HCT116 (cell line): ENCODE data around the gene MAT2B. TPM values are rescaled to one million over a fixed set of nuclear protein-coding genes. Genes with fewer than 3 reads are reported as not detected.

Experiments used
- ATAC-seq: fragments of 200-7000 bp; cut with Tn5 transposase; 2 replicates; pipeline ENCODE4 v1.9.1; 2020; ENCODE audit warnings: mild to moderate bottlenecking, moderate library complexity
- BruUV-seq: library from RNA; stranded (reverse); fragments of 400-500 nt; replicated peaks from 2 replicates; lab custom pipeline; 2021; lab: Mats Ljungman, UMichigan
- CTCF ChIA-PET: fragments of 300-600 bp; sonication (Branson Sonifier 250); formaldehyde crosslinking; loops from one replicate; lab custom pipeline; 2021; ENCODE audit warnings: antibody characterized with exemption; lab: Charles Lee
- POLR2A ChIA-PET: fragments of 300-600, 350-600 bp; sonication (Branson Sonifier 250); formaldehyde crosslinking; loops from one replicate; lab custom pipeline; 2021; ENCODE audit warnings: antibody characterized with exemption; lab: Charles Lee
- RAD21 ChIA-PET, 2 experiments: fragments of 300-600 bp; sonication (Branson Sonifier 250); formaldehyde crosslinking; loops; one replicate each; lab custom pipeline; 2023; ENCODE audit warnings: low total read pairs in 2 of 2; ENCODE audit not compliant: uncharacterized antibody in 2 of 2, unreplicated experiment in 2 of 2, low non-redundant PET in 1 of 2; lab: Charles Lee
- DNase-seq: peaks from one replicate; pipeline ENCODE4 v3.0.0-alpha.2; 2010; ENCODE audit warnings: low read depth, low spot score
- H2AFZ ChIP-seq: fragments of 200-600 bp; shearing (Covaris generic), sonication (generic); 2 replicates; pipeline ENCODE4 v1.6.1; 2017; ENCODE audit warnings: low read depth, mixed run types, mixed read lengths, antibody characterized with exemption, low read length; ENCODE audit not compliant: poor library complexity, severe bottlenecking
- H3K27ac ChIP-seq: 2 replicates; pipeline ENCODE4 v1.5.1; 2012; ENCODE audit warnings: low read depth, low read length
- H3K27me3 ChIP-seq: fragments of 200-600 bp; sonication (generic); 2 replicates; pipeline ENCODE4 v1.6.1; 2016; ENCODE audit warnings: mixed run types, low read length, mixed read lengths; ENCODE audit not compliant: insufficient read depth
- H3K36me3 ChIP-seq, 2 experiments: fragments of 200-500 bp in 1 of 2; fragments of 200-600 bp in 1 of 2; sonication (Bioruptor generic) in 1 of 2; sonication (generic) in 1 of 2; 2 replicates each; pipeline versions ENCODE4 v1.5.1 to v1.6.1; 2014 to 2016; ENCODE audit warnings: low read length in 2 of 2, inconsistent platforms in 1 of 2, mixed read lengths in 1 of 2, mixed run types in 1 of 2; ENCODE audit not compliant: insufficient read depth in 2 of 2, control insufficient read depth in 1 of 2
- H3K4me1 ChIP-seq, 2 experiments: fragments of 200-600 bp in 1 of 2; sonication (generic) in 1 of 2; 2 replicates each; pipeline versions ENCODE4 v1.5.1 to v1.6.1; 2012 to 2017; ENCODE audit warnings: low read length in 2 of 2, inconsistent platforms in 1 of 2, mild to moderate bottlenecking in 1 of 2, mixed read lengths in 1 of 2, mixed run types in 1 of 2, moderate library complexity in 1 of 2; ENCODE audit not compliant: insufficient read depth in 2 of 2, control insufficient read depth in 1 of 2
- H3K4me2 ChIP-seq: fragments of 200-600 bp; sonication (generic); 2 replicates; pipeline ENCODE4 v1.6.1; 2017; ENCODE audit warnings: mixed run types, low read length, mixed read lengths
- H3K4me3 ChIP-seq, 2 experiments: fragments of 200-600 bp in 1 of 2; sonication (generic) in 1 of 2; replicated peaks in 1 of 2; 2 replicates each; pipeline ENCODE4 v1.5.1; 2011 to 2016; ENCODE audit warnings: low read length in 2 of 2, control low read depth in 1 of 2, low read depth in 1 of 2, mild to moderate bottlenecking in 1 of 2, mixed read lengths in 1 of 2, mixed run types in 1 of 2
- H3K79me2 ChIP-seq: fragments of 200-600 bp; sonication (generic); 2 replicates; pipeline ENCODE4 v1.6.1; 2017; ENCODE audit warnings: mild to moderate bottlenecking, mixed run types, low read length, moderate library complexity, mixed read lengths; ENCODE audit not compliant: insufficient read depth
- H3K9ac ChIP-seq: fragments of 200-600 bp; sonication (generic); 2 replicates; pipeline ENCODE4 v1.6.1; 2016; ENCODE audit warnings: low read length, mixed read lengths
- H3K9me2 ChIP-seq: fragments of 200-600 bp; sonication (generic), shearing (Covaris generic); 2 replicates; pipeline ENCODE4 v1.6.1; 2017; ENCODE audit warnings: mixed run types, mild to moderate bottlenecking, moderate library complexity; ENCODE audit not compliant: insufficient read depth
- H3K9me3 ChIP-seq, 2 experiments: fragments of 200-500 bp in 1 of 2; fragments of 200-600 bp in 1 of 2; sonication (Bioruptor generic) in 1 of 2; sonication (generic) in 1 of 2; 2 replicates each; pipeline ENCODE4 v1.6.1; 2014 to 2017; ENCODE audit warnings: low read length in 2 of 2, mixed read lengths in 2 of 2, inconsistent platforms in 1 of 2, low read depth in 1 of 2, mild to moderate bottlenecking in 1 of 2, mixed run types in 1 of 2, moderate library complexity in 1 of 2; ENCODE audit not compliant: control insufficient read depth in 1 of 2, insufficient read depth in 1 of 2
- H4K20me1 ChIP-seq: fragments of 200-600 bp; sonication (generic), shearing (Covaris generic); 2 replicates; pipeline ENCODE4 v1.6.1; 2017; ENCODE audit warnings: mixed run types, mild to moderate bottlenecking, moderate library complexity; ENCODE audit not compliant: insufficient read depth
- CBX3 ChIP-seq: IDR thresholded peaks from 2 replicates; pipeline ENCODE4 v1.6.1; 2012; ENCODE audit warnings: low read depth
- CEBPB ChIP-seq: IDR thresholded peaks from 2 replicates; pipeline ENCODE4 v1.6.1; 2012; ENCODE audit warnings: low read depth
- EGR1 ChIP-seq: IDR thresholded peaks from 2 replicates; pipeline ENCODE4 v1.6.1; 2012; ENCODE audit warnings: low read depth
- ELF1 ChIP-seq: IDR thresholded peaks from 2 replicates; pipeline ENCODE4 v1.6.1; 2012; ENCODE audit warnings: low read depth, borderline replicate concordance
- EZH2 ChIP-seq: fragments of 200-600 bp; sonication (generic); IDR thresholded peaks from 2 replicates; pipeline ENCODE4 v1.6.1; 2017; ENCODE audit warnings: antibody characterized with exemption, mixed run types
- EZH2phosphoT487 ChIP-seq: fragments of 200-600 bp; IDR thresholded peaks from 2 replicates; pipeline ENCODE4 v1.6.1; 2018; ENCODE audit warnings: antibody characterized with exemption, borderline replicate concordance
- JUND ChIP-seq: IDR thresholded peaks from 2 replicates; pipeline ENCODE4 v1.6.1; 2012
- MAX ChIP-seq: IDR thresholded peaks from 2 replicates; pipeline ENCODE4 v1.6.1; 2012
- POLR2A ChIP-seq: IDR thresholded peaks from 2 replicates; pipeline ENCODE4 v1.7.0; 2011; ENCODE audit warnings: borderline replicate concordance; ENCODE audit not compliant: insufficient read depth, insufficient read length; ENCODE audit errors: extremely low read depth
- POLR2AphosphoS5 ChIP-seq: IDR thresholded peaks from 2 replicates; pipeline ENCODE4 v1.6.1; 2011; ENCODE audit warnings: mild to moderate bottlenecking, low read depth, low read length, moderate library complexity
- SP1 ChIP-seq: IDR thresholded peaks from 2 replicates; pipeline ENCODE4 v1.6.1; 2012; ENCODE audit warnings: low read depth
- TCF7L2 ChIP-seq: IDR thresholded peaks from 2 replicates; pipeline ENCODE4 v1.7.0; 2011; ENCODE audit warnings: borderline replicate concordance, inconsistent platforms; ENCODE audit not compliant: insufficient read depth, insufficient read length; ENCODE audit errors: extremely low read depth
- YY1 ChIP-seq: IDR thresholded peaks from 2 replicates; pipeline ENCODE4 v1.6.1; 2011; ENCODE audit warnings: low read length, low read depth, moderate library complexity, mild to moderate bottlenecking; ENCODE audit not compliant: insufficient replicate concordance; ENCODE audit errors: extremely low read depth
- ZBTB33 ChIP-seq: IDR thresholded peaks from 2 replicates; pipeline ENCODE4 v1.6.1; 2011; ENCODE audit warnings: mild to moderate bottlenecking, low read length, moderate library complexity; ENCODE audit not compliant: insufficient replicate concordance; ENCODE audit errors: extremely low read depth
- ZFX ChIP-seq: fragments of 450-650 bp; IDR thresholded peaks from 2 replicates; pipeline ENCODE4 v1.6.1; 2017
- ZNF274 ChIP-seq: fragments of 200-500 bp; sonication (Bioruptor generic); IDR thresholded peaks from 2 replicates; pipeline ENCODE4 v1.6.1; 2014; ENCODE audit warnings: mild to moderate bottlenecking, low read depth, low read length, inconsistent platforms
- intact Hi-C: fragments of 100-400 bp; cut with micrococcal nuclease; formaldehyde crosslinking; loops from 2 replicates; pipeline ENCODE4 v1.10.0; 2022
- total RNA-seq: library from RNA; stranded (reverse); gene quantifications from one replicate; pipeline ENCODE4 v1.2.1, GENCODE V29; 2021; ENCODE audit not compliant: unreplicated experiment
- TF ChIP-seq, protein P1 (sequence below), 3 experiments: fragments of 200-600 bp in 1 of 3; sonication (generic) in 1 of 3; IDR thresholded peaks in 2 of 3; conservative IDR thresholded peaks in 1 of 3; 2 replicates each; pipeline ENCODE4 v1.5.1; 2012 to 2017; ENCODE audit warnings: low read depth in 2 of 3, low read length in 2 of 3, antibody characterized with exemption in 1 of 3, borderline replicate concordance in 1 of 3, control low read depth in 1 of 3, mild to moderate bottlenecking in 1 of 3, mixed read lengths in 1 of 3, mixed run types in 1 of 3, moderate library complexity in 1 of 3; ENCODE audit not compliant: insufficient read depth in 1 of 3
- TF ChIP-seq, protein P2 (sequence below): IDR thresholded peaks from 2 replicates; pipeline ENCODE4 v1.6.1; 2012
- TF ChIP-seq, protein P3 (sequence below): IDR thresholded peaks from 2 replicates; pipeline ENCODE4 v1.6.1; 2012; ENCODE audit warnings: low read depth

The MAT2B gene
- total RNA-seq, 1 experiment from 2014 or later = 45.9 TPM

GRCh38 chr5:163532171-163533084, 27.0 kb downstream of the MAT2B start:
- H3K36me3 ChIP-seq = no peaks in the 10 kb centered on the region
- CTCF ChIA-PET = no interaction called here
- POLR2A ChIA-PET = no interaction called here
- no peaks in the 10 kb centered on the region for H3K79me2 ChIP-seq
- DNase-seq (no peak), ATAC-seq (no peak)
- H2AFZ ChIP-seq = no peak overlapping the region
- H3K9me3 ChIP-seq = no peaks in the 10 kb centered on the region
- H3K4me2 ChIP-seq = no peak overlapping the region
- H4K20me1 ChIP-seq = no peaks in the 10 kb centered on the region
- no peaks in the 10 kb centered on the region; the same call in 1 of the 2 replicates for H3K9me2 ChIP-seq
- H3K27me3 ChIP-seq = no peaks in the 10 kb centered on the region
- H3K9ac ChIP-seq = no peak overlapping the region
- H3K27ac ChIP-seq = no peak overlapping the region
- RAD21 ChIA-PET = no interaction called here
- no peak overlapping the region for H3K4me3 ChIP-seq
- intact Hi-C loops = no loop called here
- H3K4me1 ChIP-seq = no peaks in the 10 kb centered on the region
- BruUV-seq = no TSS peak
- TF ChIP-seq CEBPB (no peak), ZNF274 (no peak), ZFX (no peak), ZBTB33 (no peak), EZH2phosphoT487 (no peak), YY1 (no peak), POLR2AphosphoS5 (no peak), JUND (no peak), EGR1 (no peak), SP1 (no peak), MAX (no peak), EZH2 (no peak), CBX3 (no peak), POLR2A (no peak), TCF7L2 (no peak), ELF1 (no peak)
- TF ChIP-seq, protein P1, sequence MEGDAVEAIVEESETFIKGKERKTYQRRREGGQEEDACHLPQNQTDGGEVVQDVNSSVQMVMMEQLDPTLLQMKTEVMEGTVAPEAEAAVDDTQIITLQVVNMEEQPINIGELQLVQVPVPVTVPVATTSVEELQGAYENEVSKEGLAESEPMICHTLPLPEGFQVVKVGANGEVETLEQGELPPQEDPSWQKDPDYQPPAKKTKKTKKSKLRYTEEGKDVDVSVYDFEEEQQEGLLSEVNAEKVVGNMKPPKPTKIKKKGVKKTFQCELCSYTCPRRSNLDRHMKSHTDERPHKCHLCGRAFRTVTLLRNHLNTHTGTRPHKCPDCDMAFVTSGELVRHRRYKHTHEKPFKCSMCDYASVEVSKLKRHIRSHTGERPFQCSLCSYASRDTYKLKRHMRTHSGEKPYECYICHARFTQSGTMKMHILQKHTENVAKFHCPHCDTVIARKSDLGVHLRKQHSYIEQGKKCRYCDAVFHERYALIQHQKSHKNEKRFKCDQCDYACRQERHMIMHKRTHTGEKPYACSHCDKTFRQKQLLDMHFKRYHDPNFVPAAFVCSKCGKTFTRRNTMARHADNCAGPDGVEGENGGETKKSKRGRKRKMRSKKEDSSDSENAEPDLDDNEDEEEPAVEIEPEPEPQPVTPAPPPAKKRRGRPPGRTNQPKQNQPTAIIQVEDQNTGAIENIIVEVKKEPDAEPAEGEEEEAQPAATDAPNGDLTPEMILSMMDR (IDR thresholded peaks at IDR 0.05 in 2 of 3, conservative IDR thresholded peaks at IDR 0.05 in 1 of 3; ENCODE audit: borderline replicate concordance in 1 of 3, insufficient read depth in 1 of 3, low read depth in 2 of 3, low read length in 2 of 3) = no peak
- TF ChIP-seq, protein P2, sequence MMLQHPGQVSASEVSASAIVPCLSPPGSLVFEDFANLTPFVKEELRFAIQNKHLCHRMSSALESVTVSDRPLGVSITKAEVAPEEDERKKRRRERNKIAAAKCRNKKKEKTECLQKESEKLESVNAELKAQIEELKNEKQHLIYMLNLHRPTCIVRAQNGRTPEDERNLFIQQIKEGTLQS = no peak
- TF ChIP-seq, protein P3, sequence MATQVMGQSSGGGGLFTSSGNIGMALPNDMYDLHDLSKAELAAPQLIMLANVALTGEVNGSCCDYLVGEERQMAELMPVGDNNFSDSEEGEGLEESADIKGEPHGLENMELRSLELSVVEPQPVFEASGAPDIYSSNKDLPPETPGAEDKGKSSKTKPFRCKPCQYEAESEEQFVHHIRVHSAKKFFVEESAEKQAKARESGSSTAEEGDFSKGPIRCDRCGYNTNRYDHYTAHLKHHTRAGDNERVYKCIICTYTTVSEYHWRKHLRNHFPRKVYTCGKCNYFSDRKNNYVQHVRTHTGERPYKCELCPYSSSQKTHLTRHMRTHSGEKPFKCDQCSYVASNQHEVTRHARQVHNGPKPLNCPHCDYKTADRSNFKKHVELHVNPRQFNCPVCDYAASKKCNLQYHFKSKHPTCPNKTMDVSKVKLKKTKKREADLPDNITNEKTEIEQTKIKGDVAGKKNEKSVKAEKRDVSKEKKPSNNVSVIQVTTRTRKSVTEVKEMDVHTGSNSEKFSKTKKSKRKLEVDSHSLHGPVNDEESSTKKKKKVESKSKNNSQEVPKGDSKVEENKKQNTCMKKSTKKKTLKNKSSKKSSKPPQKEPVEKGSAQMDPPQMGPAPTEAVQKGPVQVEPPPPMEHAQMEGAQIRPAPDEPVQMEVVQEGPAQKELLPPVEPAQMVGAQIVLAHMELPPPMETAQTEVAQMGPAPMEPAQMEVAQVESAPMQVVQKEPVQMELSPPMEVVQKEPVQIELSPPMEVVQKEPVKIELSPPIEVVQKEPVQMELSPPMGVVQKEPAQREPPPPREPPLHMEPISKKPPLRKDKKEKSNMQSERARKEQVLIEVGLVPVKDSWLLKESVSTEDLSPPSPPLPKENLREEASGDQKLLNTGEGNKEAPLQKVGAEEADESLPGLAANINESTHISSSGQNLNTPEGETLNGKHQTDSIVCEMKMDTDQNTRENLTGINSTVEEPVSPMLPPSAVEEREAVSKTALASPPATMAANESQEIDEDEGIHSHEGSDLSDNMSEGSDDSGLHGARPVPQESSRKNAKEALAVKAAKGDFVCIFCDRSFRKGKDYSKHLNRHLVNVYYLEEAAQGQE = no peak
